HUES64 (cell line): ENCODE data around the gene MICALL1.

Source experiments
- H3K27ac ChIP-seq: 2 replicates; pipeline ENCODE4 v1.7.0; 2013; ENCODE audit warnings: low read depth, low read length, inconsistent platforms
- H3K27me3 ChIP-seq: 2 replicates; pipeline ENCODE4 v1.6.1; 2013; ENCODE audit warnings: mild to moderate bottlenecking, low read length; ENCODE audit not compliant: insufficient read depth
- H3K36me3 ChIP-seq: 2 replicates; pipeline ENCODE4 v1.6.1; 2013; ENCODE audit warnings: mild to moderate bottlenecking, low read length; ENCODE audit not compliant: insufficient read depth
- H3K4me1 ChIP-seq: 2 replicates; pipeline ENCODE4 v1.6.1; 2013; ENCODE audit warnings: mild to moderate bottlenecking, low read length, moderate library complexity; ENCODE audit not compliant: insufficient read depth
- H3K4me3 ChIP-seq: 2 replicates; pipeline ENCODE4 v1.5.1; 2013; ENCODE audit warnings: mild to moderate bottlenecking, low read length, moderate library complexity
- H3K9ac ChIP-seq: 2 replicates; pipeline ENCODE4 v1.6.1; 2013; ENCODE audit warnings: mild to moderate bottlenecking, low read depth, low read length
- H3K9me3 ChIP-seq: 2 replicates; pipeline ENCODE4 v1.6.1; 2013; ENCODE audit warnings: low read depth, low read length; ENCODE audit not compliant: insufficient read depth
- WGBS: fragments of 150-250, 120-280 bp; methylation state at CpG from one replicate; pipeline ENCODE4 v1.1.7; 2013; ENCODE audit warnings: missing lambda C conversion rate; 5-methylcytosine and 5-hydroxymethylcytosine counted together

MICALL1 gene

GRCh38 chr22:37990301-37990700, 84.2 kb downstream of the MICALL1 start:
- Histone ChIP-seq H3K4me3 (no peak overlapping the region), H3K36me3 (no peaks in the 10 kb centered on the region), H3K27me3 (0 out of 2 replicates have a peak, but pooled peaks cover 1% of the 10 kb centered on the region), H3K27ac (no peak overlapping the region), H3K9me3 (no peaks in the 10 kb centered on the region), H3K4me1 (peaks cover 2% of the 10 kb centered on the region; the same call in 1 of the 2 replicates), H3K9ac (no peak overlapping the region)
- WGBS, result 89% methylated on average over 5 of the region's 5 CpGs

- Histone ChIP-seq H3K4me1 (no peaks in the 10 kb centered on the region), H3K27me3 (no peaks in the 10 kb centered on the region)
- WGBS, result 93% methylated on average over 6 of the region's 7 CpGs
Observed at GRCh38 chr22:37990862-37991261, 84.8 kb downstream of the MICALL1 start.

GRCh38 chr22:37991731-37992442, 85.8 kb downstream of the MICALL1 start:
- no peak overlapping the region for H3K9ac ChIP-seq
- no peaks in the 10 kb centered on the region for H3K36me3 ChIP-seq
- no peaks in the 10 kb centered on the region for H3K9me3 ChIP-seq
- no peaks in the 10 kb centered on the region for H3K27me3 ChIP-seq
- H3K27ac ChIP-seq, result no peak overlapping the region
- H3K4me1 ChIP-seq, result no peaks in the 10 kb centered on the region
- no peak overlapping the region for H3K4me3 ChIP-seq
- WGBS, result 85% methylated on average over 6 of the region's 6 CpGs

More at GRCh38 chr22:37990862-37991261, 84.8 kb downstream of the MICALL1 start:
- H3K4me3 ChIP-seq, result no peak overlapping the region
- no peak overlapping the region for H3K9ac ChIP-seq
- no peak overlapping the region for H3K27ac ChIP-seq
- H3K36me3 ChIP-seq, result no peaks in the 10 kb centered on the region
- no peaks in the 10 kb centered on the region for H3K9me3 ChIP-seq
